Body of pancreas (tissue), 4 donors: ENCODE results near the gene PRKAG2.

Source experiments
- POLR2A ChIP-seq, 3 donors: fragments of 450-650 bp; IDR thresholded peaks; one replicate each; pipeline ENCODE4 v1.6.1; 2016; ENCODE audit warnings: antibody characterized with exemption in 3 of 3, mild to moderate bottlenecking in 2 of 3
- TF ChIP-seq, protein P1 (sequence below), 7 experiments: fragments of 450-650 bp in 4 of 7; fragments of 200-600 bp in 3 of 7; sonication (generic) in 3 of 7; IDR thresholded peaks; one replicate each; pipeline ENCODE4 v1.5.1; 2016 to 2019; ENCODE audit warnings: antibody characterized with exemption in 7 of 7

DNA sequence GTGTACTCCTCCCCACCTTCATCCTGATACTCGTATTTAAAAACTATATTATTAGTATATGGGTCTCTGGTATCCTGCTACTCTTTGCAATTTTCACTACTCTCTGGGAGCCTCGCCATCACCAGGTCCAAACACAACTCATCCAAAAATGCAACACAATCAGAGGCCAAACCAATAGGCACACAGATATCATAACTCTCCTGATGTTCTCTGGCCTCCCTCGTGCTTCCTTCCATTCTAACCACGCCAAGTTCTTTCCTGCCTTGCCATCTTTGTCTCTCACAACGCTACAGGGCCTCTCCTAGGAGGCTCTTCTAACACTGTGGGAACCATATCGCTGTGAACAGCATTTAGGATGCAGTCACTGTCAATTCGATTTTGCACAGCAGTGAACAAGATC is 364.6 kb downstream of the PRKAG2 start:
- TF ChIP-seq POLR2A (IDR thresholded peaks at IDR 0.05), result no peak
- TF ChIP-seq, protein P1, sequence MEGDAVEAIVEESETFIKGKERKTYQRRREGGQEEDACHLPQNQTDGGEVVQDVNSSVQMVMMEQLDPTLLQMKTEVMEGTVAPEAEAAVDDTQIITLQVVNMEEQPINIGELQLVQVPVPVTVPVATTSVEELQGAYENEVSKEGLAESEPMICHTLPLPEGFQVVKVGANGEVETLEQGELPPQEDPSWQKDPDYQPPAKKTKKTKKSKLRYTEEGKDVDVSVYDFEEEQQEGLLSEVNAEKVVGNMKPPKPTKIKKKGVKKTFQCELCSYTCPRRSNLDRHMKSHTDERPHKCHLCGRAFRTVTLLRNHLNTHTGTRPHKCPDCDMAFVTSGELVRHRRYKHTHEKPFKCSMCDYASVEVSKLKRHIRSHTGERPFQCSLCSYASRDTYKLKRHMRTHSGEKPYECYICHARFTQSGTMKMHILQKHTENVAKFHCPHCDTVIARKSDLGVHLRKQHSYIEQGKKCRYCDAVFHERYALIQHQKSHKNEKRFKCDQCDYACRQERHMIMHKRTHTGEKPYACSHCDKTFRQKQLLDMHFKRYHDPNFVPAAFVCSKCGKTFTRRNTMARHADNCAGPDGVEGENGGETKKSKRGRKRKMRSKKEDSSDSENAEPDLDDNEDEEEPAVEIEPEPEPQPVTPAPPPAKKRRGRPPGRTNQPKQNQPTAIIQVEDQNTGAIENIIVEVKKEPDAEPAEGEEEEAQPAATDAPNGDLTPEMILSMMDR (IDR thresholded peaks at IDR 0.05), result no peak
